ENCODE measurements around the gene FAM237A.

FAM237A gene

GRCh38 chr2:206692971-206693370 lies 50.7 kb downstream of the FAM237A start:
- DNase-seq, result no peak

GRCh38 chr2:206693399-206694137 lies 51.3 kb downstream of the FAM237A start:
- peak in 2 of 5 experiments; percentile 16 to 55 for DNase-seq

- DNase-seq, result no peak
These were observed 54.6 kb downstream of the FAM237A start for GRCh38 chr2:206696910-206697309.

- DNase-seq, result no peak
These were observed 56.5 kb downstream of the FAM237A start for GRCh38 chr2:206698811-206699210.
